B cell (primary cell): ENCODE data around the gene PCDH9. TPM values are rescaled to one million over a fixed set of nuclear protein-coding genes. Genes with fewer than 3 reads are reported as not detected.

Experiments used
- ATAC-seq: fragments of 200-7000 bp; cut with Tn5 transposase; one replicate; pipeline ENCODE4 v1.10.0; 2021; ENCODE audit warnings: low read depth, mild to moderate bottlenecking, moderate number of reproducible peaks, moderate library complexity
- CTCF ChIA-PET: fragments of 350-600 bp; sonication (Branson Sonifier 250); formaldehyde crosslinking; loops from one replicate; lab custom pipeline; 2021; ENCODE audit warnings: antibody characterized with exemption, inconsistent platforms; lab: Charles Lee
- POLR2A ChIA-PET: fragments of 350-600 bp; sonication (Branson Sonifier 250); formaldehyde crosslinking; loops from one replicate; lab custom pipeline; 2021; ENCODE audit warnings: antibody characterized with exemption; lab: Charles Lee
- DNase-seq: peaks from one replicate; pipeline ENCODE4 v3.0.0; 2013
- H2AFZ ChIP-seq: 2 replicates; pipeline ENCODE4 v1.6.1; 2012; ENCODE audit warnings: mild to moderate bottlenecking, low read depth, low read length; ENCODE audit not compliant: insufficient read depth, poor library complexity, severe bottlenecking
- H3K27ac ChIP-seq, 2 donors: 1 replicate in 1 of 2; 2 replicates in 1 of 2; pipeline ENCODE4 v1.5.1; 2012 to 2013; ENCODE audit warnings: low read length in 2 of 2, mild to moderate bottlenecking in 2 of 2, moderate library complexity in 1 of 2
- H3K27me3 ChIP-seq, 4 experiments: fragments of 200-600 bp in 1 of 4; sonication (generic) in 1 of 4; replicated peaks in 1 of 4; 1 replicate in 2 of 4; 2 replicates in 2 of 4; pipeline versions ENCODE4 v1.6.1 to v1.7.0; 2013 to 2016; ENCODE audit warnings: low read length in 3 of 4, mild to moderate bottlenecking in 2 of 4, mixed read lengths in 1 of 4, moderate library complexity in 1 of 4; ENCODE audit not compliant: insufficient read depth in 4 of 4, control insufficient read depth in 3 of 4; ENCODE audit errors: control extremely low read depth in 1 of 4
- H3K36me3 ChIP-seq, 2 experiments: replicated peaks in 1 of 2; 1 replicate in 1 of 2; 2 replicates in 1 of 2; pipeline versions ENCODE4 v1.6.1 to v1.7.1; 2013; ENCODE audit warnings: low read length in 1 of 2; ENCODE audit not compliant: insufficient read depth in 2 of 2, control insufficient read depth in 1 of 2; ENCODE audit errors: control extremely low read depth in 1 of 2, extremely low read depth in 1 of 2
- H3K4me1 ChIP-seq, 2 donors: fragments of 200-600 bp in 1 of 2; sonication (generic) in 1 of 2; 1 replicate in 1 of 2; 2 replicates in 1 of 2; pipeline versions ENCODE4 v1.5.1 to v1.6.1; 2013 to 2017; ENCODE audit warnings: low read length in 2 of 2; ENCODE audit not compliant: control insufficient read depth in 2 of 2, insufficient read depth in 2 of 2
- H3K4me2 ChIP-seq: replicated peaks from 2 replicates; pipeline ENCODE3; 2012; ENCODE audit warnings: mild to moderate bottlenecking, low read depth, low read length; ENCODE audit not compliant: poor library complexity, severe bottlenecking
- H3K4me3 ChIP-seq, 5 experiments: fragments of 200-600 bp in 1 of 5; sonication (generic) in 1 of 5; 1 replicate in 3 of 5; 2 replicates in 2 of 5; pipeline versions ENCODE4 v1.5.1 to v1.7.0; 2011 to 2016; ENCODE audit warnings: low read length in 4 of 5, mild to moderate bottlenecking in 4 of 5, low read depth in 2 of 5, control low read depth in 1 of 5, moderate library complexity in 1 of 5; ENCODE audit not compliant: insufficient read depth in 1 of 5; ENCODE audit errors: control extremely low read depth in 1 of 5, extremely low read depth in 1 of 5
- H3K79me2 ChIP-seq: fragments of 200-600 bp; sonication (generic); one replicate; pipeline ENCODE4 v1.6.0; 2016; ENCODE audit warnings: low read length; ENCODE audit not compliant: control insufficient read depth, insufficient read depth
- H3K9ac ChIP-seq: fragments of 200-600 bp; sonication (generic); 2 replicates; pipeline ENCODE4 v1.6.1; 2017; ENCODE audit warnings: mild to moderate bottlenecking, low read length, moderate library complexity
- H3K9me3 ChIP-seq, 3 donors: one replicate each; pipeline versions ENCODE4 v1.6.1 to v1.7.1; 2013; ENCODE audit warnings: low read length in 2 of 3; ENCODE audit not compliant: control insufficient read depth in 2 of 3, insufficient read depth in 1 of 3; ENCODE audit errors: control extremely low read depth in 1 of 3
- H4K20me1 ChIP-seq: 2 replicates; pipeline ENCODE4 v1.6.0; 2012; ENCODE audit warnings: mild to moderate bottlenecking, low read length; ENCODE audit not compliant: insufficient read depth, control insufficient read depth, poor library complexity, severe bottlenecking
- H3K27ac Mint-ChIP-seq: one replicate; pipeline ENCODE4 v1.8.0; 2021; ENCODE audit warnings: mixed read lengths
- H3K27me3 Mint-ChIP-seq: one replicate; pipeline ENCODE4 v1.8.0; 2021; ENCODE audit warnings: mixed read lengths
- H3K4me1 Mint-ChIP-seq: one replicate; pipeline ENCODE4 v1.8.0; 2021; ENCODE audit warnings: mixed read lengths
- H3K4me3 Mint-ChIP-seq: one replicate; pipeline ENCODE4 v1.8.0; 2021; ENCODE audit warnings: mixed read lengths
- H3K9me3 Mint-ChIP-seq: one replicate; pipeline ENCODE4 v1.8.0; 2022; ENCODE audit warnings: mixed read lengths; ENCODE audit not compliant: insufficient read depth
- EZH2 ChIP-seq: IDR thresholded peaks from 2 replicates; pipeline ENCODE4 v1.6.1; 2012; ENCODE audit warnings: borderline replicate concordance, low read depth, mild to moderate bottlenecking, moderate library complexity, low read length; ENCODE audit not compliant: insufficient read depth, poor library complexity, severe bottlenecking
- WGBS: methylation state at CpG from one replicate; pipeline ENCODE4 v1.1.5; 2013; ENCODE audit warnings: missing lambda C conversion rate; ENCODE audit not compliant: insufficient coverage; 5-methylcytosine and 5-hydroxymethylcytosine counted together
- intact Hi-C: fragments of 100-400 bp; cut with micrococcal nuclease; formaldehyde crosslinking; loops from one replicate; pipeline ENCODE4 v1.10.0; 2022
- polyA plus RNA-seq: library from polyadenylated mRNA; depleted of rRNA; stranded (reverse); fragments of >200 nt; gene quantifications from 2 replicates; pipeline ENCODE4 v1.2.3, GENCODE V29; 2012
- total RNA-seq, 2 donors: library from RNA; stranded (reverse); fragments of 120-200 nt in 1 of 2; gene quantifications; 1 replicate in 1 of 2; 2 replicates in 1 of 2; pipeline versions ENCODE4 v1.2.3 to v1.2.4, GENCODE V29; 2013 to 2022
- TF ChIP-seq, protein P1 (sequence below): fragments of 200-600 bp; IDR thresholded peaks from one replicate; pipeline ENCODE4 v1.8.0; 2022; ENCODE audit warnings: antibody characterized with exemption, mild to moderate bottlenecking

PCDH9 gene
- total and polyA plus RNA-seq, 2 donors (not counting 1 experiment from before 2014, with no cell fraction given) = 13.1 to 21.8 TPM

DNA sequence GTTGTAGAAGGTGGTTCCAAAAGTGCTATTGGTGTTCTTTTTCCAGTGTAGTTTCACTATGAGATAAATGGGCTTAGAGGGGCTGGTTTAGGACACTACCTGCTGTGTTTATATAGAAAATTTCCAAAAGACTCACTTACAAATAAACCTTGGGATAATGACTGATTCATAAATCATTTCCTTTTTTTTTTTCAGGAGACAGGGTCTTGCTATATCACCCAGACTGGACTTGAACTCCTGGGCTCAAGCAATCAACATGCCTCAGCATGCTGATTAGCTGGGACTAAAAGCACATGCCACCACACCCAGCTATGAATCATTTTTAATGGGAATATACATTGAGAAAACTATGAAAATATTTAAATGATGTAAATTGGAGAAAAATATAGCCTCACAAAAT, 376.6 kb downstream of the PCDH9 start:
- H3K36me3 ChIP-seq = no peaks in the 10 kb centered on the region
- DNase-seq = no peak
- H3K9ac ChIP-seq = no peak overlapping the region
- Mint-ChIP-seq H3K4me1 (no peaks in the 10 kb centered on the region), H3K4me3 (no peak overlapping the region), H3K9me3 (peaks cover 4% of the 10 kb centered on the region), H3K27ac (no peak overlapping the region), H3K27me3 (no peaks in the 10 kb centered on the region)
- TF ChIP-seq, protein P1, sequence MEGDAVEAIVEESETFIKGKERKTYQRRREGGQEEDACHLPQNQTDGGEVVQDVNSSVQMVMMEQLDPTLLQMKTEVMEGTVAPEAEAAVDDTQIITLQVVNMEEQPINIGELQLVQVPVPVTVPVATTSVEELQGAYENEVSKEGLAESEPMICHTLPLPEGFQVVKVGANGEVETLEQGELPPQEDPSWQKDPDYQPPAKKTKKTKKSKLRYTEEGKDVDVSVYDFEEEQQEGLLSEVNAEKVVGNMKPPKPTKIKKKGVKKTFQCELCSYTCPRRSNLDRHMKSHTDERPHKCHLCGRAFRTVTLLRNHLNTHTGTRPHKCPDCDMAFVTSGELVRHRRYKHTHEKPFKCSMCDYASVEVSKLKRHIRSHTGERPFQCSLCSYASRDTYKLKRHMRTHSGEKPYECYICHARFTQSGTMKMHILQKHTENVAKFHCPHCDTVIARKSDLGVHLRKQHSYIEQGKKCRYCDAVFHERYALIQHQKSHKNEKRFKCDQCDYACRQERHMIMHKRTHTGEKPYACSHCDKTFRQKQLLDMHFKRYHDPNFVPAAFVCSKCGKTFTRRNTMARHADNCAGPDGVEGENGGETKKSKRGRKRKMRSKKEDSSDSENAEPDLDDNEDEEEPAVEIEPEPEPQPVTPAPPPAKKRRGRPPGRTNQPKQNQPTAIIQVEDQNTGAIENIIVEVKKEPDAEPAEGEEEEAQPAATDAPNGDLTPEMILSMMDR = no peak
- no peak for TF ChIP-seq EZH2
- peaks cover 2 to 4% (median 3%) of the 10 kb centered on the region in 3 donors for H3K9me3 ChIP-seq
- POLR2A ChIA-PET = no interaction called here
- H3K4me3 ChIP-seq = no peak overlapping the region
- H3K4me2 ChIP-seq = no peak overlapping the region
- no peaks in the 10 kb centered on the region for H3K79me2 ChIP-seq
- ATAC-seq = no peak
- H4K20me1 ChIP-seq = no peaks in the 10 kb centered on the region
- H2AFZ ChIP-seq = no peak overlapping the region
- intact Hi-C loops = no loop called here
- CTCF ChIA-PET = no interaction called here
- H3K27ac ChIP-seq = no peak overlapping the region
- no peaks in the 10 kb centered on the region for H3K4me1 ChIP-seq
- no peaks in the 10 kb centered on the region for H3K27me3 ChIP-seq

DNA sequence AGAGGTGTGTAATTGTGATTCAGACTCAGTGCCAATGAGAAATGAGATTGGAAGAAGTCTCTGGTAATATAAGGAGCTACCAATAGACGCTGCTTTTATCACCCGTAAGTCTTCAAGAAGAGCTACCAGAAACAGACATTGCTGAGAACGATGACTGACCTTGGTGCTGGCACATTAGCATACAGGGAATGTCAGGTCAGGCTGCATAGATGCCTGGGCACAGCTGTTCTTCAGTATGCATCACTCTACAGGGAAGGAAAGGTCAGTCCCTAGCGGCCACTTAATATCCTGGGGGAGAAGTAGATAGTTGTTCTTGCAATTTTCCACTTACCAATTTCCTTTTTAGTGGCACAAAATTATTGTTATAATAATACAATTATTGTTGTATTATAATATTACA, 380.4 kb downstream of the PCDH9 start:
- POLR2A ChIA-PET = no interaction called here

More for the DNA sequence above, 380.4 kb downstream of the PCDH9 start:
- no peak overlapping the region for H3K4me3 ChIP-seq
- CTCF ChIA-PET = no interaction called here
- no peak for ATAC-seq
- peaks cover 3 to 12% (median 4%) of the 10 kb centered on the region in 3 donors for H3K9me3 ChIP-seq
- H3K27me3 ChIP-seq = no peaks in the 10 kb centered on the region
- no peak overlapping the region for H3K9ac ChIP-seq
- 94% methylated on average over 3 of the region's 4 CpGs for WGBS
- no peaks in the 10 kb centered on the region for H3K36me3 ChIP-seq
- H3K27ac ChIP-seq = no peak overlapping the region
- TF ChIP-seq, protein P1 = no peak
- no peak for DNase-seq
- Mint-ChIP-seq H3K9me3 (peaks cover 4% of the 10 kb centered on the region), H3K4me1 (no peaks in the 10 kb centered on the region), H3K27me3 (no peaks in the 10 kb centered on the region), H3K4me3 (no peak overlapping the region), H3K27ac (no peak overlapping the region)
- H4K20me1 ChIP-seq = no peaks in the 10 kb centered on the region
- H3K4me1 ChIP-seq = no peaks in the 10 kb centered on the region
- no peak overlapping the region for H2AFZ ChIP-seq
- intact Hi-C loops = no loop called here
- no peak overlapping the region for H3K4me2 ChIP-seq
- H3K79me2 ChIP-seq = no peaks in the 10 kb centered on the region
